HepG2 (cell line): ENCODE results near the gene CD7. TPM values are rescaled to one million over a fixed set of nuclear protein-coding genes. Genes with fewer than 3 reads are reported as not detected.

Experiments
- ELF4 ChIP-seq: sonication (generic); formaldehyde crosslinking; IDR thresholded peaks from 2 replicates; pipeline ENCODE4 v1.5.0; 2020; ENCODE audit warnings: missing genetic modification reagents, mild to moderate bottlenecking, moderate library complexity, borderline replicate concordance
- FIP1L1 ChIP-seq: fragments of 200-400 bp; formaldehyde crosslinking; IDR thresholded peaks from 2 replicates; pipeline ENCODE4 v1.6.1; 2018; ENCODE audit warnings: low read depth, mild to moderate bottlenecking, low read length, moderate library complexity, borderline replicate concordance; ENCODE audit not compliant: insufficient read depth
- FOXA3 ChIP-seq: IDR thresholded peaks from 2 replicates; pipeline ENCODE4 v1.6.1; 2016; ENCODE audit warnings: missing genetic modification reagents, missing compliant biosample characterization
- GLI4 ChIP-seq: sonication (generic); formaldehyde crosslinking; IDR thresholded peaks from 2 replicates; pipeline ENCODE4 v1.5.1; 2020; ENCODE audit warnings: missing genetic modification reagents, mild to moderate bottlenecking, moderate library complexity, borderline replicate concordance
- HDAC6 ChIP-seq: fragments of 200-600 bp; sonication (generic); IDR thresholded peaks from 2 replicates; pipeline ENCODE4 v1.7.0; 2017; ENCODE audit warnings: mild to moderate bottlenecking, antibody characterized with exemption, low read length, low read depth
- HNF4A ChIP-seq: sonication (generic); formaldehyde crosslinking; IDR thresholded peaks from 2 replicates; pipeline ENCODE4 v1.4.0; 2020; ENCODE audit warnings: missing genetic modification reagents
- HNF4G ChIP-seq, 2 experiments: sonication (generic) in 1 of 2; formaldehyde crosslinking in 1 of 2; IDR thresholded peaks; 2 replicates each; pipeline versions ENCODE4 v1.4.0 to v1.6.1; 2011 to 2020; ENCODE audit warnings: borderline replicate concordance in 2 of 2, low read depth in 2 of 2, mild to moderate bottlenecking in 2 of 2, low read length in 1 of 2, missing genetic modification reagents in 1 of 2, moderate library complexity in 1 of 2
- HNRNPH1 ChIP-seq: fragments of 200-400 bp; formaldehyde crosslinking; optimal IDR thresholded peaks from 2 replicates; pipeline ENCODE3; 2017; ENCODE audit warnings: mild to moderate bottlenecking, low read depth, low read length
- MAFK ChIP-seq, 2 experiments: IDR thresholded peaks in 1 of 2; conservative IDR thresholded peaks in 1 of 2; 2 replicates each; pipeline ENCODE4 v1.6.1; 2011; ENCODE audit warnings: improper control_type of control experiment in 2 of 2, low read length in 2 of 2
- MYC ChIP-seq: sonication (generic); formaldehyde crosslinking; IDR thresholded peaks from 2 replicates; pipeline ENCODE4 v1.9.0; 2021; ENCODE audit warnings: missing genetic modification reagents, borderline replicate concordance
- NR2C2 ChIP-seq: sonication (generic); formaldehyde crosslinking; IDR thresholded peaks from 2 replicates; pipeline ENCODE4 v1.4.0; 2020; ENCODE audit warnings: missing genetic modification reagents, mild to moderate bottlenecking, moderate library complexity, borderline replicate concordance
- POLR2AphosphoS5 ChIP-seq: IDR thresholded peaks from 2 replicates; pipeline ENCODE4 v1.6.1; 2012; ENCODE audit warnings: low read depth, low read length
- RARA ChIP-seq: IDR thresholded peaks from 2 replicates; pipeline ENCODE4 v1.6.1; 2016; ENCODE audit warnings: missing genetic modification reagents, missing compliant biosample characterization
- RARG ChIP-seq: sonication (generic); formaldehyde crosslinking; IDR thresholded peaks from 2 replicates; pipeline ENCODE4 v1.4.0; 2020; ENCODE audit warnings: low read depth, mild to moderate bottlenecking, missing genetic modification reagents
- RBM22 ChIP-seq: fragments of 200-400 bp; formaldehyde crosslinking; optimal IDR thresholded peaks from 2 replicates; pipeline ENCODE3; 2017; ENCODE audit warnings: mild to moderate bottlenecking, low read length, moderate library complexity
- SSRP1 ChIP-seq: IDR thresholded peaks from 2 replicates; pipeline ENCODE4 v1.6.1; 2016; ENCODE audit warnings: control low read depth
- TBX3 ChIP-seq: fragments of 450-650 bp; IDR thresholded peaks from 2 replicates; pipeline ENCODE4 v1.6.1; 2017; ENCODE audit warnings: antibody characterized with exemption, mild to moderate bottlenecking, inconsistent platforms, borderline replicate concordance
- ZMYM3 ChIP-seq: sonication (generic); formaldehyde crosslinking; IDR thresholded peaks from 2 replicates; pipeline ENCODE4 v1.5.1; 2020; ENCODE audit warnings: mild to moderate bottlenecking, missing genetic modification reagents
- ZNF263 ChIP-seq: sonication (generic); formaldehyde crosslinking; IDR thresholded peaks from 2 replicates; pipeline ENCODE4 v1.4.0; 2020; ENCODE audit warnings: missing genetic modification reagents
- ZNF329 ChIP-seq: sonication (generic); formaldehyde crosslinking; IDR thresholded peaks from 2 replicates; pipeline ENCODE4 v1.9.0; 2021; ENCODE audit warnings: low read depth, mild to moderate bottlenecking, missing genetic modification reagents
- ZNF766 ChIP-seq: sonication (generic); formaldehyde crosslinking; IDR thresholded peaks from 2 replicates; pipeline ENCODE4 v1.5.0; 2020; ENCODE audit warnings: missing genetic modification reagents, borderline replicate concordance
- ZSCAN29 ChIP-seq: sonication (generic); formaldehyde crosslinking; conservative IDR thresholded peaks from 2 replicates; pipeline ENCODE4 v1.4.0; 2020; ENCODE audit warnings: mild to moderate bottlenecking, missing genetic modification reagents
- polyA plus RNA-seq, 8 experiments: library from polyadenylated mRNA; depleted of rRNA in 3 of 8; stranded (reverse) in 7 of 8; unstranded in 1 of 8; fragments of >200 nt; fragmentation: Illumina TruSeq in 4 of 8; extraction: Trizol in 4 of 8; gene quantifications; 2 replicates each; pipeline versions ENCODE4 v1.2.1 to v1.2.3, GENCODE V29; 2011 to 2016; ENCODE audit warnings: low read depth in 4 of 8, missing spikeins in 1 of 8, mixed read lengths in 1 of 8; ENCODE audit not compliant: insufficient read depth in 1 of 8
- total RNA-seq, 5 experiments: library from RNA; depleted of rRNA; stranded (reverse); fragments of >200 nt; fragmentation: Illumina TruSeq; extraction: Trizol; gene quantifications; 2 replicates each; pipeline ENCODE4 v1.2.3, GENCODE V29; 2016; ENCODE audit warnings: low read depth in 1 of 5
- TF ChIP-seq, protein P1 (sequence below): sonication (generic); formaldehyde crosslinking; IDR thresholded peaks from 2 replicates; pipeline ENCODE4 v1.4.0; 2020; ENCODE audit warnings: missing genetic modification reagents, mild to moderate bottlenecking, borderline replicate concordance
- TF ChIP-seq, protein P2 (sequence below): sonication (generic); formaldehyde crosslinking; IDR thresholded peaks from 2 replicates; pipeline ENCODE4 v1.4.0; 2020; ENCODE audit warnings: missing genetic modification reagents
- TF ChIP-seq, protein P3 (sequence below): sonication (generic); IDR thresholded peaks from 2 replicates; pipeline ENCODE4 v1.6.1; 2016; ENCODE audit warnings: low read depth, borderline replicate concordance
- TF ChIP-seq, protein P4 (sequence below): fragments of 450-650 bp; IDR thresholded peaks from 2 replicates; pipeline ENCODE4 v1.6.1; 2016

CD7 gene
- total and polyA plus RNA-seq, 2 of the 13 experiments (the other 11 are each of a cell fraction or from before 2014, with no cell fraction given) = 67.6 to 76.4 TPM

GRCh38 chr17:82269138-82269881, 48.1 kb downstream of the CD7 start (continued):
- TF ChIP-seq ZNF263 (CRISPR knock-in tag) (no peak), HDAC6 (no peak), RBM22 (peak; percentile 23), ZNF329 (CRISPR knock-in tag) (0 out of 2 replicates have a peak, but pooled peaks have one; percentile 17), HNF4A (peak; percentile 75), HNRNPH1 (no peak), MAFK (conservative IDR thresholded peaks at IDR 0.05 in 1 of 2, IDR thresholded peaks at IDR 0.05 in 1 of 2; ENCODE audit: low read length in 2 of 2) (peak; percentile 24 to 50; a peak in 3 of 4 replicates), TBX3 (no peak), ZNF766 (CRISPR knock-in tag) (0 out of 2 replicates have a peak, but pooled peaks have one; percentile 60), SSRP1 (peak; percentile 84), FIP1L1 (no peak), RARG (no peak), MYC (CRISPR knock-in tag) (peak; percentile 37; the same call in 1 of the 2 replicates), HNF4G (IDR thresholded peaks at IDR 0.05; ENCODE audit: borderline replicate concordance, low read depth, low read length) (peak; percentile 42; the same call in 1 of the 2 replicates), HNF4G (CRISPR knock-in tag; IDR thresholded peaks at IDR 0.05; ENCODE audit: borderline replicate concordance, low read depth) (no peak), ELF4 (CRISPR knock-in tag) (no peak), FOXA3 (CRISPR knock-in tag) (peak; percentile 19; the same call in 1 of the 2 replicates), GLI4 (CRISPR knock-in tag) (no peak), NR2C2 (0 out of 2 replicates have a peak, but pooled peaks have one; percentile 18), POLR2AphosphoS5 (peak; percentile 27; the same call in 1 of the 2 replicates), ZMYM3 (CRISPR knock-in tag) (no peak), RARA (CRISPR knock-in tag) (0 out of 2 replicates have a peak, but pooled peaks have one; percentile 13), ZSCAN29 (CRISPR knock-in tag) (0 out of 2 replicates have a peak, but pooled peaks have one; percentile 23)
- TF ChIP-seq, protein P1, sequence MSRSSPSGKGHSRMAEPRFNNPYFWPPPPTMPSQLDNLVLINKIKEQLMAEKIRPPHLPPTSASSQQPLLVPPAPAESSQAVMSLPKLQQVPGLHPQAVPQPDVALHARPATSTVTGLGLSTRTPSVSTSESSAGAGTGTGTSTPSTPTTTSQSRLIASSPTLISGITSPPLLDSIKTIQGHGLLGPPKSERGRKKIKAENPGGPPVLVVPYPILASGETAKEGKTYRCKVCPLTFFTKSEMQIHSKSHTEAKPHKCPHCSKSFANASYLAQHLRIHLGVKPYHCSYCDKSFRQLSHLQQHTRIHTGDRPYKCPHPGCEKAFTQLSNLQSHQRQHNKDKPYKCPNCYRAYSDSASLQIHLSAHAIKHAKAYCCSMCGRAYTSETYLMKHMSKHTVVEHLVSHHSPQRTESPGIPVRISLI (CRISPR knock-in tag) = peak; percentile 83; the same call in 1 of the 2 replicates
- TF ChIP-seq, protein P2, sequence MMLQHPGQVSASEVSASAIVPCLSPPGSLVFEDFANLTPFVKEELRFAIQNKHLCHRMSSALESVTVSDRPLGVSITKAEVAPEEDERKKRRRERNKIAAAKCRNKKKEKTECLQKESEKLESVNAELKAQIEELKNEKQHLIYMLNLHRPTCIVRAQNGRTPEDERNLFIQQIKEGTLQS (CRISPR knock-in tag) = no peak
- TF ChIP-seq, protein P3, sequence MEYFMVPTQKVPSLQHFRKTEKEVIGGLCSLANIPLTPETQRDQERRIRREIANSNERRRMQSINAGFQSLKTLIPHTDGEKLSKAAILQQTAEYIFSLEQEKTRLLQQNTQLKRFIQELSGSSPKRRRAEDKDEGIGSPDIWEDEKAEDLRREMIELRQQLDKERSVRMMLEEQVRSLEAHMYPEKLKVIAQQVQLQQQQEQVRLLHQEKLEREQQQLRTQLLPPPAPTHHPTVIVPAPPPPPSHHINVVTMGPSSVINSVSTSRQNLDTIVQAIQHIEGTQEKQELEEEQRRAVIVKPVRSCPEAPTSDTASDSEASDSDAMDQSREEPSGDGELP = peak; percentile 28; the same call in 1 of the 2 replicates
- TF ChIP-seq, protein P4, sequence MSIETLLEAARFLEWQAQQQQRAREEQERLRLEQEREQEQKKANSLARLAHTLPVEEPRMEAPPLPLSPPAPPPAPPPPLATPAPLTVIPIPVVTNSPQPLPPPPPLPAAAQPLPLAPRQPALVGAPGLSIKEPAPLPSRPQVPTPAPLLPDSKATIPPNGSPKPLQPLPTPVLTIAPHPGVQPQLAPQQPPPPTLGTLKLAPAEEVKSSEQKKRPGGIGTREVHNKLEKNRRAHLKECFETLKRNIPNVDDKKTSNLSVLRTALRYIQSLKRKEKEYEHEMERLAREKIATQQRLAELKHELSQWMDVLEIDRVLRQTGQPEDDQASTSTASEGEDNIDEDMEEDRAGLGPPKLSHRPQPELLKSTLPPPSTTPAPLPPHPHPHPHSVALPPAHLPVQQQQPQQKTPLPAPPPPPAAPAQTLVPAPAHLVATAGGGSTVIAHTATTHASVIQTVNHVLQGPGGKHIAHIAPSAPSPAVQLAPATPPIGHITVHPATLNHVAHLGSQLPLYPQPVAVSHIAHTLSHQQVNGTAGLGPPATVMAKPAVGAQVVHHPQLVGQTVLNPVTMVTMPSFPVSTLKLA = no peak
